HG03039 (cell line): ENCODE measurements around the gene G3BP2.
"Not testable (repeated sequence)": the region's sequence is repeated elsewhere in the genome, so short reads cannot be mapped to it uniquely, and the experiment has no call there.

Source experiments
- ATAC-seq: cut with Tn5 transposase; IDR thresholded peaks from one replicate; pipeline ENCODE4 v1.9.1; 2021; ENCODE audit warnings: mild to moderate bottlenecking, moderate library complexity; ENCODE audit not compliant: unreplicated experiment

G3BP2 gene

DNA sequence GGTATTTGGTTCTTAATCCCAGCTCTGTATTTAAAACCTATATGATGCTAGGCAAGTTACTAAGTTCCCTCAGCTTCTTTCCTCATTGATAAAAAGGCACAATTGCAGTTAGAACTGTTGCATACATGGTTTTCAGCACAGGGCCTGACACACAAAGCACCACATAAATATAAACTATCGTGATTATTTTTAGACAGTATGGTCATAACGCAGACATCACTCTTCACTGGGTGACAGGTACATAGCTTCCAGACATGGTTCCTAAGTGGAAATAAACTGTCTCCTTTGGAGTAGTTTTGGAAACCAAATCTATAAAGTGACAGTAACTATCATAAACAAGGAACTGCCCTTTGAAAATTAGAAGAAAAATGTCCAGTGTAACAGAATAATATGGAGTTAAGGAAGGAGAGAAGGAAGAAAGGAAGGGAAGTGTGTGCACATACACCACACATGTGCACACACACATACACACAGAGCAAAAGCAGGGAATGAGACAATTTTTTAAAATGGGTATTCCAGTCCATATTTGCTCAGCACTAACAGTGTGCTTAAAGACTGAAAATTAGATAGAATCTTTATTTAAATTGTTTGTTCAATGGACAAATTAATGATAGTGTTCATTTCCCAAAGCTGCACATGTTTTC is 12.5 kb upstream of the G3BP2 start:
- ATAC-seq = no peak

DNA sequence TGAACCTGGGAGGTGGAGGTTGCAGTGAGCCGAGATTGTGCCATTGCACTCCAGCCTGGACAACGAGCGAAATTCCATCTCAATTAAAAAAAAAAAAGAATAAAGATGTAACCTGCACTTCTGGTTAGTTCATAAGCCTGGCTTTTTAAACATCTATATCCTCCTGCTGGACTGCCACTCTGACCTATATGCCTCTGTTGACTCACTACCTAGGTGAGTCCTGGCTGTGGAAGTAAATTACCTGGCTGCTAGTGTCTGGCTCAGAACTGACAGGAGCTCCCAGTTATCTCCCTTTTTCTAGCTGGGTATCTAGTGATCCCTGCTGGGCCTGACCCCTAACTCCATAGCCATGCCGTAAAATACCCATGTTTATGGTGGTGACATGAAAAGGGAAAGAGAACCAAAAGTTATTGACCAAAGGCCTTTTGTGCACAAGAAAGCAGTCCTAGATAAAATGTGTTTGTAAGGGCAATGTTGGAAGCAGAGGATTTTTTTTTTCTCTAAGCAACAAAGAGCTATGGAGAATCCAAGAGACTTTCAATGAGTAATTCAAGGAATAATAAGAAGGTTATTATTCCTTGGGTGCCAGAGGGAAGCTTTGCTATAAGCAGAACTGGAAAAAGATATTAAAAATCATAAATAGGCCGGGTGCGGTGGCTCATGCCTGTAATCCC is 10.4 kb upstream of the G3BP2 start:
- ATAC-seq = no peak

DNA sequence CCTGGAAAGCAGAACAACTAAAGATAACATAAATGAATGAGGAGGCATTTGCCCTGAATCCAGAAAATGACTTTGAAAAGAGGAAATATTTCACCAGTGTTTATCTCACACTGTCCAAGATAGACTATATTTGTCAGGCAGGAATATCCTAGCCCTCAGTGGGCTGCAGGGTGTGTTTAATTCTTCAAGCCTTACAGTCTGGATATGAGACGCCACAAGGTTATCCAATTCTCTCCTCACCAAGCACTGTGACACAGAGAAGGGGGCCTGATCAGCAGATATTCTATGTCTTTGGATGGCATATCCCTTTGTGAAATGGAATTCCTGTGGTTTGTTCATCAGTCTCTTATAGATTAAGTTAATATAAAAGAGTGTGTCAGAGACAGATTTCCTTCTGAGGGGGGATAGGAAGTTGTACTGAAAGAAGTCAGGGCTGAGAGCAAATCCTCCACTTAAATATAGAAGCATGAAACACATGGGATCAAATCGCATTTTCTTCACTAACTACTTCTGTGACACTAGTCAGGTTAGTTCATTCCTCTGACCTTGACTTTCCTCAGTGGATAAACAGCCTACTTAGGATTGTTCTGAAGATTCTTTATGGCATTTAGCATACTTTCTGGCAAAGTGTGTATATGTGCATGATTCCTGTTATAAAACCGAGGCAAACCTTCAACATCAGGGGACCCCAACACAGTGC is 6.8 kb upstream of the G3BP2 start:
- ATAC-seq = no peak

DNA sequence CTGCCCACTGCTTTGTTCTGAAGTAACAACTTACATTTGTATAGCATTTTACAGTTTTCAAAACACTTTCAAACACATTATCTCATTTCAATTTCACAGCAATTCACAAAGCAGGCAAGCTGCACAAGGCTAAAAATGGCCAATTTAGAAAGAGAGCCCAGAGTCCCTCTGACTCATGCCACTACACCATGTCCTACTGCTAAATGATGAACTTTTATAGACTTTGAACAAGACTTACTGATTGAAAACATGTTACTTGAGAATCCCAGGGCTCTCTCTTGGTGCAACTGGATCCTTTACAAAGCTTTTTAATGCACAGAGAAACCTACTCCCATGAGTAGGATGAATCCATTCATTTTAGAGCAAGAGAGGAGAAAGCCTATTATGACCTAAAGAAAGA is 5.8 kb upstream of the G3BP2 start:
- ATAC-seq = no peak

DNA sequence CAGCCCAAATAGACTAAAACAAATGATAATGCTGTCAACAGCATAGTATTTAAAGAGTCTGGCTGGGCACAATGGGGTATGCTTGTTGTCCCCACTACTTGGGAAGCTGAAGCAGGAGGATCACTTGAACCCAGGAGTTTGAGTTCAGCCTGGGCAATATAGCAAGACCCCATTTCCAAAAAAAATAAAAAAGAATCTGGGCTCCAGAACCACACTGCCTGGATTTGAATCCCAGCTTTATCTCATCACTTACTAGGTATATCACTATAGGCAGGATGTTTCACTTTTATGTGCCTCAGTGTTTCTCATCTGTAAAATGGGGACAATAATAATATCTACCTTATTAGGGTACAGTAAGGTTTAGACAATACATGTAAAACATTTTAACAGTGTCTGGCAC is 5.3 kb upstream of the G3BP2 start:
- no peak for ATAC-seq

DNA sequence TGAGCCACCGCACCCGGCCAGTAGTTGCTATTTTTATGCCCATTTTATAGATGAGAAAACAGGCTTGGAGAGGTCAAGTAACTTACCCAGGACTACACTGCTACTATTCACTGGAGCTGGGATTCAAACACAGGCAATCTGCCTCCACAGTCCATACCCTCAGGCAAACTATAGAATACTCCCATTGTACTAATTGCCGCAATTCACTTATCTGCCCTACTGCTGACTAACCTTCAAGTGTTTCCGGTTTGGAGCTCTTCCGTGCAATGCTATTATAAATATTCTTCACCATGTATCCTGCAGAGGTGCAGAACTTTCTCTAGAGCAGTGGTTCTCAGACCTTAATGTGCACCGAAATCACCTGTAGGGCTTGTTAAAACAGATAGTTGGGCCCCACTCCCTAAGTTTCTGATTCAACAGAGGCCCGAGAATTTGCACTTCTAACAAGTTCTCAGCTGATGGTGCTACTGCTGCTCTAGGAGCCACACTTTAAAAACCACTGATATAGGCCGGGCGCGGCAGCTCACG is 1.9 kb upstream of the G3BP2 start:
- no peak for ATAC-seq

DNA sequence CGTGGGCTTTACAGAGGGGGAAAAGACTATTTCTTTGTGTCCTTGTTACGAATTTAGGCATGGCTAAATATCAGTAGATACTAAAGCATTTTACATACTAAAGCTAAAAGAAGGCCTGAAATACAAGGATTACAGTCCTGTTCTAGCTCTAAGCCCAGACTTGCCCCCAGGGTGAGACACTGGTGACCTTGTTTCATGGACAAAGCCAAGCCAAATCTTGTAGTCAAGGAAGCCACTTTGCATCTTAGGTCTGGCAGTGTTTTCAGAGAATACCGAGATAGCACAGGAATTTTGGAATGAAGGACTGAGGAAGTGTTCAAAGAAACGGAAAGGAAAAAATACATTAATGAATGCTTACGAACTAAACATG is 733 bp upstream of the G3BP2 start:
- ATAC-seq = no peak

DNA sequence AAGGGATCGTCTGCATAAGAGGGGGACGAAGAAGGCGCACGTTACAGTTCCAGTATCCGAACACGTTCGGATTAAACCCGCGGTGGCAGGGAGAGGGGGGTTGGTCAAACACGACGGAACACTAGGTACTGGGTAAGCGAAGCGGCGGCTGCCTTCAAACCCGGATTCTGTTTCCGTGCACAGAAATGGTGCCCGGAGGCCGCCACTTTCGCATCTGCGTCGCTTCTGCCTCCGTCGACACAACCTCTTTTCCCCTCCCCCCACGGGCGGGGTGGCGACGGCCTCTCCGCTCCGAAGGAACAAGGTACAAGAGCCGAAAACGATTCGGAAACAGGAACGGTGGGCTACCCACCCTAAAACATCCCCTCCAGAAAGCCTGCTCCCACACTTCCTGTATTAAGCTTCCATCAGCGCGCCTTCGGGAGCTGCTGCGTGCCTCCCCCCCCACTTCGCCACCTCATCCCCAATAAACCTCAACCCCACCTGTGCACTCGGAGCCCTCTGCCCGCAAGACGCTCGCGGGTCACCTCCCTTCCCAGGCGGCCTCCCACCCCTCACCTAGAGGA is 667 bp downstream of the G3BP2 start:
- peak; percentile 20 for ATAC-seq

DNA sequence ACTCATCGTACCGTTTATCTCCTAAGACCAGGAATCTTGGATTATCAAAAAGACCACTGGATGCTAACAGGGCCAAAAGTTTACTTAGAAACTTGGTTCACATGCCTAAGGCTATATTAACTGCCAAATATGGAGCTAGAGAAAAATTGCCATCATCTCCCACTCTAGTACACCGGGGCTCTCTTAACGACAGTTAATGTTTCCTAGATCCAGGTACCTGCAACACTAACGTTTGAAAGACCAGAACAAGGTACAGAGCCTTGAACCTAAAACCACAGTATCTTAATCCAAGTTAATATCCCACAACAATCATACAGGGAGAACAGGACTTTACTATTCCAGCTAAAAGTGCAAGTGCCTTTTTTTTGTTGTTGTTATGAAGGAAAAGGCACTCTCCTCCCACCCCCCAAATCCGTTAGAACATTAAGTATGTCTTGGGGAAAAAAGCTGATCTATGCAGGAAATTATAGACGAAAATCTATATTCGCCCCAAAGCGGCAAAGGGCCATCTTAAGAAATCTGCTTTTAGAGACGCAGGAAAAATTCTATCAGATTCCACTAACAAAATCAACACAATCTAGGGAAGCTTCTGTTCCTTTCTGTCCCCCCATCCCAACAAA is 1.3 kb downstream of the G3BP2 start:
- ATAC-seq = no peak

DNA sequence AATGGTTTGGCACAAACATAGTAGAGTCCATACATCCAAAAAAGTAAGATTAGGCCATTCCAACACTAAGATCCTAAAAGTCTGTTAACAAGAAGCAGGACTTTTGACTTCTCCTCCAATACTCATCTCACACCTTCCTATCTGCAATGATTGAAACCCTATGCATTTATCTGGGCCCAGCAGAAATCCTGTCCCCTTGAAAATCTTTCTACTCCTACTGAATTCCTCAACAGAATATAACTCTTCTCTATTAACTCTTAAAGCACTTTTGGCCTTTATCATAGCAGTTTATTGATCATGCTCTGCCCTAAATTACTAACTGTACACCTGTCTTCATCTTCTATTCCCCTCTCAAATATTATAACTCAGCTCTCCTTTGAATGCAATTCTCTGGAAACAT is 4.6 kb downstream of the G3BP2 start:
- ATAC-seq = no peak

DNA sequence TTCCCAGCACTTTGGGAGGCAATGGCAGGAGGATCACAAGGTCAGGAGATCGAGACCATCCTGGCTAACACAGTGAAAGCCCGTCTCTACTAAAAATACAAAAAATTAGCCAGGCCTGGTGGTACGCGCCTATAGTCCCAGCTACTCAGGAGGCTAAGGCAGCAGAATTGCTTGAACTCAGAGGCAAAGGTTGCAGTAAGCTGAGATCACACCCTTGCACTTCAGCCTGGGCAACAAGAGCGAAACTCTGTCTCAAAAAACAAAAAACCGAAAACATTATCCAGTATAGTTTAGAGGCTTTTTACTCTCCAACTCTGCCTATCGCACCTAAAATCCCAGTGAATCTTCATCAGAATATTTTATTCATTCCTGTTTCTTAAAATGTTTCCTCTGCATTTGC is 5.6 kb downstream of the G3BP2 start:
- ATAC-seq = not testable (repeated sequence)

DNA sequence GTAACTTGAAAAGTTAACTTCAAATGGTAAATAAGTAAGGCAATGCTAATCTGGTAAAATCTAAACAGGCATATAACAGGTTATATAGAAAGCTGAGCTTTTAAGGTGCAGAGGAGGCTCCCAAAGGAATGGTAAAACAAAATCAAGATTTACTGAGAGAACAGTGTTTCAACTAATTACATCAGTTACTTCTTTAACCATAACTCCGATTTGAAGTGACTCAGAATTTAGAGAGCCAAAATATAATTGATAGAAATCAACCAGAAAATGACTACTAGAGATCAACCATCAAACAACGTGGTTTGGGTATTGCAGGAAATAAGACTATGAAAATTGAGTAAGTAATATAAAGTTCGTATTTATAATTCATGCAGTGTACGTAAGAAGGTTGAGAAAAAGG is 6.9 kb downstream of the G3BP2 start:
- ATAC-seq = no peak

DNA sequence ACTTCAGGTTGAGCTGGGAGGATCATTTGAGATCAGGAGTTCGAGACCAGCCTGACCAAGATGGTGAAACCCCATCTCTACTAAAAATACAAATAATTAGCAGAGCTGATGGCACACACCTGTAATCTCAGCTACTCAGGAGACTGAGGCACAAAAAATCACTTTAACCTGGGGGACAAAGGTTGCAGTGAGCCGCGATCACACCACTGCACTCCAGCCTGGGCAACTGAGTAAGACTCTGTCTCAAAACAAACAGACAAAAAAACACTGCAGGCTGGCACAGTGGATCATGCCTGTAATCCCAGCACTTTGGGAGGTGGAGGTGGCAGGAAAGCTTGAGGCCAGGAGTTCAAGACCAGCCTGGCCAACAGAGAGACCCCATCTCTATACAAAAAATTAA is 8.6 kb downstream of the G3BP2 start:
- not testable (repeated sequence) for ATAC-seq

DNA sequence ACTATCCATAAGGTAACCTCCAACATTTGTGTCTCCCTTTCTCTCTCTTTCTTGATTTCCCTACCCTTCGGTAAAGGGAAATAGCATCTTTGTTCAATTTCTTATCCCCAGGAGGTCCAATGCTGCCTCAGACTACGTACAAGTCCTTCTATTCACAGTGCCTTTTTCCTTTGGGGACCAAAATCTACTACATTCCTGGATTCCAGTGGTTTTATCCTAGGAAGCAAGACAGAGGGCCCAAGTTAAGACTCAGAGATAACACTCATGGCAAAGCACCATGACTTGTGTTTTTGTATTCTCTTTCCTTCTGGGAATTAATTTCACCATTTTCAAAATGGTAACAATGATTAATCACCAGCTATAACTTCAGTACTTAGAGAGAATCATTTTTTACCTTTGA is 10.6 kb downstream of the G3BP2 start:
- no peak for ATAC-seq

DNA sequence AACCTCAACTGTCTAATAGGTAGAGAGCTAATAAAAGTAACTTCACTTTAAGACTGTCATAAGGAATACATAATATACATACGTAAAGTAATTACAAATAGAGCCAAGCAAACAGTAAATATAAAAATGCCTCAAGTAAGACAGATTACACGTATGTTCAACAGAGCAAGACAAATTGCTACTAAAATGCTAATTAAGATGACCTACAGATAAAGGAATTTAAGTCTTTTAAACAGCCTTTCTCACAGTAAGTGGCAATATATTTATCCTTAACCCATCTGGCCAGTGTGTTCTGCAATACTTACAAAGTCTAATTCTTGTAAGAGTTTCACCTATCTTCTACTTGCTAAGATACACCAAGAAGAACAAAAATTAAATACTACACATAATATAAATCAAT is 12.7 kb downstream of the G3BP2 start:
- no peak for ATAC-seq

DNA sequence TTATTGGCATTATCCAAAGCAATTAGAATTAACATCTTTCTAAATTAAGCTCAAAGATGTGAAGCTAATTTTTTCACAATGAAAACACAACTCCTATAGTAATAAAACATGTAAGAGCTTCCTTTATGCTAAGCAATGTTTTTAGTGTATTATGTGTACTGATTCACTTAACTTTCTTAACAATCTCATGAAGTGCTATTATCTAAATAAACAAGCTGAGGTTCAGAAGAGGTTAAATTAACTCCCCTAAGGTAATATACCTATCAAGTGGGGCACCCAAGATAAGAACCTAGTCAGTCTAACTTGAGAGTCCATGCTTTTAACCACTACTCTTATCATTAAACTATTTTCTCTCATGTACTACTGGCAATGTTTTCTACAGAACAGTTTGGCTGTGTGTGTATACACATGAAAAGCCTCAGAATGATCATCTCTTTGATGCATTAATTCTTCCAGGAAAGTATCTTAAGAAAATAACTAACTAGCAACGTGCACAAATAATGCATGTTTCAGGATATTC is 13.6 kb downstream of the G3BP2 start:
- ATAC-seq = no peak

DNA sequence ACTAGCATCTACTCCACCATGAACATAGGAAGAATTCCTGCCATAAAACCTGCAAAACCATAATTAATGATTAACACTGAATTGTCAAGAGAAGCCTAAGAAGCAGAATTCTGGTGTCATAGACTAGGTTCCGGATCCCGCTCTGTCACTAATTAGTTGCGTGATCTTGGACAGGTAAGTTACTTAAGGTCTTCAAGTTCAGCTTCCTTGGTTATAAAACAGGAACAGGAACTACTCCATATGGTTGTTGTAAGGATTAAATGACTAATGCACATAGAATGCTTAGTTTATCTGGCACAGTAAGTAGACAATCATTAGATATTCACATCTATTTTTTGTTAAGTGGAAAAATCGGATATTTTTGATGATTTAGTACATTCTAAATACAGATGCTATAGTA is 14.3 kb downstream of the G3BP2 start:
- ATAC-seq = no peak

DNA sequence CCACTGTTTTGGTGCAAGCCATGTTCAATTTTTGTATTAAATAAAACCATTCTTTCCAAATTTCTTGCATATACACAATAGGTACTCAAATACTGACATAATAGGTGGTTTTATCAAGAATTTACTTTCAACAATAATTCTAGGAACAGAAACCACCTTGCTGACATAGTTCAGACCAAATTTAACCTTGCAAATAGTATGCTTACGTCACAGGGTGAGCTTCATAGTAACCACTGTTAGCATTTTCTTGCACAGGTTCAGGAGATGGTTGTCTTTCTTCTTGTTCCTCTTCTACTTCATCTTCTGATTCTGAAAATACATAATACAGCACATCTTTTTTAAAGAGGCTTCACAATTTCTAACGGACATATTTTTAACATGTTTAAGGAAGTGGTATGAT is 17.6 kb downstream of the G3BP2 start:
- ATAC-seq = no peak

DNA sequence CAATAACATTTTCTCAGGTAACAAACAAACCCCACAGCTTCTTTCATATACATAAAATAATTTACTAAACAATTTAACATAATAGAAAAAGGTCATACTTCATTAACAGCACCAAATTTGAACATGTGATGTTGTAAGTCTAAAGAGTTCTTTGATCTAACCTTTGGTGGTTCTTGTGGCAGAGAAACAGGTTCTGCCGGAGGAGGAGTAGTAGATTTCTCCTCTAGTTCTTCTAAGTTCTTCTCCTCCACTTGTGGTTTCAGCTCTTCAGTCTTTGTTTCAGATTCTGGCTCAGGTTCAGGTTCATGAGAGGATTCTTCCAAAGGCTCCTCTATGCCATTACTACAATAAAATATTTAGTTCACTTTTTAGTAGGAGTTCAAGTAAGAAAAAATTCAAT is 18.3 kb downstream of the G3BP2 start:
- ATAC-seq = no peak

DNA sequence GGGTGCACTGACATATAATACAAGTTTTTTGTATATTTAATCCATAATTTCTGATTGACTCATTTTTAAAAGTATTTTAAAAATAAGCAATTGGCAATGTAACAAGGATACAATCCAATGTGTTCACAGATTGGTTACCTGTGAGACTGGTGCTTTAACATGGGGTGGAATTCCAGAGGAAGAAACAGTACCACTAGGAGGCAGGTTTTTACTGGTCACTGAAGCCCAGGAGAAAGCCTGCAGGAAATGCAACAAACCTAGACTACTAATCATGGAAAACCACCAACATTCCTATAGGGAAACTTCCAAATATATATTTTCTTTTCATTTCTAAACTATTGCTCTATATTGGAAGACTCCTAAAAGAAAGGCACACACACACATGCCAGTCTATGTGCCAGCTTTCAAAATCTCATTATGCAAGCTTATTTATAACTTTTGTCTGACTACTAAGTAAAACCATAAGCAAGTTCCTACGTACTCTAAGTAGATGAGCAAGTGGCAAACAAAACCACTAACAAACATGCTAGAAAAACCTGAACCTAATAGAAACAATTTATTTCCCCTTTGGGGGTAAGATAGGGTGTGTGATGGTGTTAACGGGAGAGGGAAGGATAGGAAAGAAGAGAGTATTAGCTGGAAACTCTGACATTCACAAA is 19.2 kb downstream of the G3BP2 start:
- ATAC-seq = no peak

DNA sequence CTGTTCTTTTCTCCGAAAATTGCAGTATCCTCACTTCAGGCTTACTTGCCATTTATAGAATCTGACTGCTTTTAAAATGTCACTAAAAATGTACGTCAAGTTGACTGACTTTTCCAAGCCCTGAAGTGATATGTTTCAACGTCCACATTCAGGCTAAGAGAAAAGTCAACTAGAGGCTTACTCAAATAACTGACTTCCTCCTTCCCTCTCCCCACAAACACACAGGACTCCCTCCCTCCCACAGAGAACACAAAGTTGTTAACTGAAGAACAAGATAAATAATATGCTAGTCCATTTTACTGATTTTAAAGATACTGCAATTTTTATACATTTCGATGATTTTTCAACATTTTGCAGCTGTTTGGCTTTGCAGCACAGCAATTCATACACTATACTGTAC is 29.1 kb downstream of the G3BP2 start:
- ATAC-seq = no peak
